Uterus (tissue), 2 donors: ENCODE measurements around the gene UBL7.

Experiments
- CTCF ChIP-seq, 4 experiments: fragments of 200-600 bp in 2 of 4; fragments of 450-650 bp in 2 of 4; sonication (generic) in 2 of 4; IDR thresholded peaks; one replicate each; pipeline ENCODE4 v1.5.1; 2016 to 2019; ENCODE audit warnings: antibody characterized with exemption in 4 of 4, mild to moderate bottlenecking in 2 of 4, moderate library complexity in 1 of 4
- POLR2A ChIP-seq, 2 donors: fragments of 450-650 bp; IDR thresholded peaks; one replicate each; pipeline ENCODE4 v1.6.1; 2016; ENCODE audit warnings: antibody characterized with exemption in 2 of 2, mild to moderate bottlenecking in 1 of 2, moderate library complexity in 1 of 2

- TF ChIP-seq CTCF (IDR thresholded peaks at IDR 0.05) (no peak), POLR2A (IDR thresholded peaks at IDR 0.05) (no peak)
Measured at GRCh38 chr15:74419432-74419831, 41.5 kb downstream of the UBL7 start.
